GM12872 (cell line): ENCODE results near the gene LYST.

Experiments used
- CTCF ChIP-seq: IDR thresholded peaks from 3 replicates; pipeline ENCODE4 v1.5.1; 2011; ENCODE audit warnings: low read depth, mild to moderate bottlenecking, low read length, moderate library complexity; ENCODE audit not compliant: insufficient read depth

Gene LYST

GRCh38 chr1:235866205-235866912, at the start of gene LYST:
LYST (minus strand) TSS chr1:235866906; CDS start chr1:235830417, 36,489 bp downstream.
- peak; percentile 55 for TF ChIP-seq CTCF

GRCh38 chr1:235913311-235913710, 46.6 kb upstream of the LYST start:
- no peak for TF ChIP-seq CTCF

- TF ChIP-seq CTCF, result no peak
Measured at GRCh38 chr1:235911876-235912275, 45.2 kb upstream of the LYST start.

GRCh38 chr1:235911300-235911662, 44.6 kb upstream of the LYST start:
- TF ChIP-seq CTCF, result no peak

- TF ChIP-seq CTCF, result no peak
Measured at GRCh38 chr1:235910357-235911299, 43.9 kb upstream of the LYST start.

- no peak for TF ChIP-seq CTCF
Measured at GRCh38 chr1:235908742-235909520, 42.2 kb upstream of the LYST start.

- TF ChIP-seq CTCF, result no peak
Measured at GRCh38 chr1:235907897-235908240, 41.2 kb upstream of the LYST start.
